Mesenchymal stem cell (in vitro differentiated cells and primary cell): ENCODE measurements around the gene SLC20A1.

ENCODE experiments used
- DNase-seq: peaks from one replicate; pipeline ENCODE4 v3.0.0-alpha.2; 2013
- H2AFZ ChIP-seq: one replicate; pipeline ENCODE4 v1.6.1; 2013; ENCODE audit warnings: low read depth, mild to moderate bottlenecking, control low read depth, inconsistent platforms, low read length, moderate library complexity
- H2AK5ac ChIP-seq: 2 replicates; pipeline ENCODE4 v1.6.1; 2013; ENCODE audit warnings: low read length, moderate library complexity, mild to moderate bottlenecking, inconsistent platforms; ENCODE audit not compliant: severe bottlenecking
- H2BK120ac ChIP-seq: one replicate; pipeline ENCODE4 v1.6.1; 2013; ENCODE audit warnings: low read depth, mild to moderate bottlenecking, inconsistent platforms, low read length, moderate library complexity
- H2BK12ac ChIP-seq, 2 experiments: one replicate each; pipeline ENCODE4 v1.6.1; 2013; ENCODE audit warnings: inconsistent platforms in 2 of 2, low read length in 2 of 2, mild to moderate bottlenecking in 2 of 2, moderate library complexity in 2 of 2, control low read depth in 1 of 2
- H2BK15ac ChIP-seq: one replicate; pipeline ENCODE4 v1.6.1; 2013; ENCODE audit warnings: mild to moderate bottlenecking, low read depth, inconsistent platforms; ENCODE audit not compliant: poor library complexity, severe bottlenecking
- H2BK5ac ChIP-seq: 2 replicates; pipeline ENCODE4 v1.6.1; 2013; ENCODE audit warnings: low read depth, mild to moderate bottlenecking, low read length, control low read depth, inconsistent platforms; ENCODE audit not compliant: poor library complexity, severe bottlenecking
- H3K14ac ChIP-seq, 2 experiments: one replicate each; pipeline ENCODE4 v1.6.1; 2013; ENCODE audit warnings: inconsistent platforms in 2 of 2, low read length in 2 of 2, control low read depth in 1 of 2, mild to moderate bottlenecking in 1 of 2, moderate library complexity in 1 of 2
- H3K18ac ChIP-seq, 2 experiments: one replicate each; pipeline ENCODE4 v1.6.1; 2013; ENCODE audit warnings: inconsistent platforms in 2 of 2, low read length in 2 of 2, control low read depth in 1 of 2, low read depth in 1 of 2, mild to moderate bottlenecking in 1 of 2
- H3K23ac ChIP-seq, 2 experiments: one replicate each; pipeline ENCODE4 v1.6.1; 2013; ENCODE audit warnings: inconsistent platforms in 2 of 2, low read length in 2 of 2, mild to moderate bottlenecking in 2 of 2, moderate library complexity in 2 of 2, control low read depth in 1 of 2
- H3K27ac ChIP-seq: 2 replicates; pipeline ENCODE4 v1.5.1; 2013; ENCODE audit warnings: mild to moderate bottlenecking, moderate library complexity, low read length, control low read depth, inconsistent platforms; ENCODE audit not compliant: poor library complexity, severe bottlenecking
- H3K27me3 ChIP-seq, 2 experiments: 2 replicates each; pipeline versions ENCODE4 v1.6.1 to v1.7.0; 2013; ENCODE audit warnings: low read length in 2 of 2, mild to moderate bottlenecking in 2 of 2, moderate library complexity in 2 of 2, control low read depth in 1 of 2, inconsistent platforms in 1 of 2; ENCODE audit not compliant: control insufficient read depth in 1 of 2, insufficient read depth in 1 of 2
- H3K36me3 ChIP-seq, 2 experiments: 2 replicates each; pipeline versions ENCODE4 v1.6.1 to v1.7.0; 2013; ENCODE audit warnings: low read length in 2 of 2, control low read depth in 1 of 2, inconsistent platforms in 1 of 2, low read depth in 1 of 2, mild to moderate bottlenecking in 1 of 2; ENCODE audit not compliant: insufficient read depth in 2 of 2, control insufficient read depth in 1 of 2
- H3K4ac ChIP-seq, 2 experiments: one replicate each; pipeline ENCODE4 v1.6.1; 2013; ENCODE audit warnings: inconsistent platforms in 2 of 2, low read length in 2 of 2, mild to moderate bottlenecking in 2 of 2, moderate library complexity in 2 of 2, control low read depth in 1 of 2, low read depth in 1 of 2
- H3K4me1 ChIP-seq: 2 replicates; pipeline ENCODE4 v1.6.1; 2013; ENCODE audit warnings: low read depth, low read length, control low read depth; ENCODE audit not compliant: control insufficient read depth, insufficient read depth
- H3K4me2 ChIP-seq: 2 replicates; pipeline ENCODE4 v1.6.1; 2013; ENCODE audit warnings: low read length, mild to moderate bottlenecking, inconsistent platforms; ENCODE audit not compliant: poor library complexity, severe bottlenecking
- H3K4me3 ChIP-seq, 2 experiments: 2 replicates each; pipeline versions ENCODE4 v1.5.1 to v1.7.0; 2013; ENCODE audit warnings: low read length in 2 of 2, mild to moderate bottlenecking in 2 of 2, control low read depth in 1 of 2, low read depth in 1 of 2; ENCODE audit not compliant: insufficient read depth in 1 of 2
- H3K79me1 ChIP-seq: replicated peaks from 2 replicates; pipeline ENCODE4 v1.6.1; 2013; ENCODE audit warnings: mild to moderate bottlenecking, control low read depth, low read length, inconsistent platforms; ENCODE audit not compliant: poor library complexity, severe bottlenecking
- H3K9ac ChIP-seq: 2 replicates; pipeline ENCODE4 v1.7.0; 2013; ENCODE audit warnings: mild to moderate bottlenecking, low read length, moderate library complexity
- H3K9me3 ChIP-seq: 2 replicates; pipeline ENCODE4 v1.7.0; 2013; ENCODE audit warnings: mild to moderate bottlenecking, low read length; ENCODE audit not compliant: control insufficient read depth
- H4K8ac ChIP-seq: one replicate; pipeline ENCODE4 v1.6.1; 2013; ENCODE audit warnings: inconsistent platforms, mild to moderate bottlenecking, low read length, moderate library complexity
- H4K91ac ChIP-seq: one replicate; pipeline ENCODE4 v1.6.1; 2013; ENCODE audit warnings: mild to moderate bottlenecking, low read length, inconsistent platforms
- WGBS: methylation state at CpG from one replicate; pipeline ENCODE4 v1.1.7; 2013; ENCODE audit warnings: mixed read lengths; 5-methylcytosine and 5-hydroxymethylcytosine counted together

SLC20A1 gene

DNA sequence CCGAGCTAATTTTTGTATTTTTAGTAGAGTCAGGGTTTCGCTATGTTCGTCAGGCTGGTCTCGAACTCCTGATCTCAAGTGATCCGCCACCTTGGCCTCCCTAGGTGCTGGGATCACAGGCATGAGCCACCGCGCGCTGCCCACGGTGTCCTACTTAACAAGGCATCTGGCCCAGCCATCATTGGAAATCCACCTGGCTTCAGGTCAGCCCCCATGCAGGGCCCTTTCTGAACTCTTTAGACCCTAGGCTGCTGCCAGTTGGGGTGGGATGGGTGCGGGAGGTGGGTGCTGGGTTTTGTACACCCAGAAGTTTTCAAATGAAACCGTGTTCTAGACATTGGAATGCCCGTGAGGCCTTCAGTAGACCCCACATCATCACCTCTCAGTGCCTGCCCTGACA, 48.4 kb downstream of the SLC20A1 start:
- Histone ChIP-seq H4K91ac (peak overlapping the region; percentile 61), H3K4me1 (peaks cover 13% of the 10 kb centered on the region), H2BK120ac (peak overlapping the region; percentile 85), H3K4me3 (no peak overlapping the region), H2BK5ac (no peak overlapping the region), H3K36me3 (no peaks in the 10 kb centered on the region), H2AFZ (no peak overlapping the region), H2BK15ac (peak overlapping the region; percentile 83), H3K79me1 (no peaks in the 10 kb centered on the region), H3K27ac (no peak overlapping the region), H3K9ac (no peak overlapping the region), H3K23ac (no peak overlapping the region), H3K18ac (no peak overlapping the region), H2AK5ac (peak overlapping the region; percentile 85), H3K27me3 (no peaks in the 10 kb centered on the region), H2BK12ac (peak overlapping the region in 1 of 2 experiments; percentile 55), H3K9me3 (no peaks in the 10 kb centered on the region), H3K4me2 (no peak overlapping the region), H3K4ac (no peak overlapping the region), H3K14ac (no peak overlapping the region), H4K8ac (no peak overlapping the region)
- 98% methylated on average over 11 of the region's 12 CpGs for WGBS
- no peak for DNase-seq

DNA sequence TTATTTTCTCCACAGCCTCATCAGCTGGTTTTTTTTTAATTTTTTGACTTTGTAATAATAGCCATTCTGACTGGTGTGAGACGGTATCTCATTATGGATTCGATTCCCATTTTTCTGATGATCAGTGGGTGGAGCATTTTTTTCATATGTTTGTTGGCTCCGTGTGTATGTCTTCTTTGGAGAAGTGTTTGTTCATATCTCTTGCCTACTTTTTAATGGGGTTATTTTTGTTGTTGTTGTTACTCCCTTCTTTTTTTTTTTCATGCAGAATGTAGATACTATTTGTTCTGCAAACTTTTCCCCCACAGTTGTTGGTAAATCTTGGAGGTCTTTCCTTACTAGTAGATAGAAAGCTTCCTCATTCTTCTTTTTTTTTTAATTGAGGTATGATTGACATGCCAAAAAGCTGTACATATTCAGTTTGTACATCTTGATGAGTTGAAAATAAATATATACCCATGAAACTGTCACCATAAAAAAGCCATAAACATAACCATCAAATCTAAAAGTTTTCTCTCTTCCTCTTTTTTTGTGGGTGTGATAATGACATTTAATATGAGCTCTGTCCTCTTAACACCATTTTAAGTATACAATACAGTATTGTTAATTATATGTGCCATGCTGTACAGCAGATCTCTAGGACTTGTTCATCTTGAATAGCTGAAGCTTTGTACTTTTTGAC, 53.2 kb downstream of the SLC20A1 start:
- Histone ChIP-seq H3K27me3 (no peaks in the 10 kb centered on the region), H3K4ac (no peak overlapping the region), H3K9me3 (no peaks in the 10 kb centered on the region), H2AFZ (no peak overlapping the region), H3K23ac (no peak overlapping the region), H3K9ac (no peak overlapping the region), H4K91ac (no peak overlapping the region), H2BK5ac (no peak overlapping the region), H3K14ac (no peak overlapping the region), H3K4me1 (no peaks in the 10 kb centered on the region), H3K4me3 (no peak overlapping the region), H2BK15ac (no peak overlapping the region), H3K4me2 (no peak overlapping the region), H4K8ac (no peak overlapping the region), H3K36me3 (no peaks in the 10 kb centered on the region), H3K27ac (no peak overlapping the region), H2BK12ac (no peak overlapping the region), H2BK120ac (no peak overlapping the region), H3K18ac (no peak overlapping the region), H2AK5ac (no peak overlapping the region), H3K79me1 (no peaks in the 10 kb centered on the region)
- WGBS: 94% methylated on average over 2 of the region's 3 CpGs
- DNase-seq: no peak

DNA sequence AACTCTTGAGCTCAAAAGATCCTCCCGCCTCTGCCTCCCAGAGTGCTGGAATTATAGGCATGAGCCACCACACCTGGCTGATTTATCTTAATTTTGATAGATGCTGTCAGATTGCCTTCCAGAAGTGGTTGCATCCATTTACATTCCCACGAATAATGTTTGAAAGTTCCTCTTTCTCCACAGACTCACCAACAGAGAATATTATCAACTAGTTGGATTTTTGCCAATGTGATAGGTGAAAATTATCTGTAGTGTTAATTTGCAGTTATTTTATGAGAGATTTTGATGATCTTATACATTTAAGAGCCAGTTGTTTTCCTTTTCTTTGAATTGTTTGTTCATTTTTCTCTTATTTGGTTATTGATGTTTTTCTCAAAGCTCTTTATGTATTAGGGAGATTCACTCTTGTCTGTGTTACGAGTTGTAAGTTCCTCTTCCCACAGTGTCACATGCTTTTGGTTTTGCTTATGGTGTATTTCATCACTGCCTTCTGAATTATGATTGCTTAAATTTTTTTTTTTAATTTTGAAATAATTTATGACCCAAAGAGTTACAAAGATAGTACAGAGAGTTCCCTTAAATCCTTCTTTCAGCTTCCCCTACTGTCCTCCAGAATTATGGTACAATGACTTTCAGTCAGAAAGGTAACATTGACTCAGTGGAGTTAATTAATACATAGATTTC, 54.4 kb downstream of the SLC20A1 start:
- H2BK5ac ChIP-seq: no peak overlapping the region
- no peak overlapping the region for H3K18ac ChIP-seq
- no peak overlapping the region for H3K14ac ChIP-seq
- no peak overlapping the region for H4K91ac ChIP-seq
- no peak overlapping the region for H3K9ac ChIP-seq
- H3K4me1 ChIP-seq: no peaks in the 10 kb centered on the region
- H3K4ac ChIP-seq: no peak overlapping the region
- no peak overlapping the region for H2BK15ac ChIP-seq
- 86% methylated on average over 1 of the region's 3 CpGs for WGBS
- H2BK120ac ChIP-seq: no peak overlapping the region
- no peak overlapping the region for H2BK12ac ChIP-seq
- no peaks in the 10 kb centered on the region for H3K36me3 ChIP-seq
- H3K27ac ChIP-seq: no peak overlapping the region
- H3K27me3 ChIP-seq: no peaks in the 10 kb centered on the region
- H2AFZ ChIP-seq: no peak overlapping the region
- no peak overlapping the region for H3K4me3 ChIP-seq
- H2AK5ac ChIP-seq: no peak overlapping the region
- no peak overlapping the region for H3K23ac ChIP-seq
- no peak overlapping the region for H4K8ac ChIP-seq
- H3K79me1 ChIP-seq: no peaks in the 10 kb centered on the region
- H3K4me2 ChIP-seq: no peak overlapping the region
- DNase-seq: no peak
- H3K9me3 ChIP-seq: no peaks in the 10 kb centered on the region

DNA sequence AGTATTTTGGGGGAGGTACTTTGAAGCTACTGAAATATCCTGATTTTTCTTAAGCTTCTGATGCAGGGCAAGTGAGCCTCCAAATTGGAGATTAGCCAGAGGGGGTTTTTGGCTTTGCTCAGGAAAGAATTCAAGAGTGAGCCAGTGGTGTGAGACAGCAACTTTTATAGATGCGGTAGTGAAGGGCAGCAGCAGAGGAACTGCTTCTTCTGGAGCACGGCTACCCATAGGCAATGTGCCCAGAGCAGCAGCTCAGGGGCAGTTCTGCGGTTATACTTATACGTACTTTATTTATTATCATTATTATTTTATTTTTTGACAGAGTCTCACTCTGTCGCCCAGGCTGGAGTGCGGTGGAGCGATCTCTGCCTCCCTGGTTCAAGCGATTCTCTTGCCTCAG, 55.3 kb downstream of the SLC20A1 start:
- H2BK5ac ChIP-seq: no peak overlapping the region
- H3K79me1 ChIP-seq: no peaks in the 10 kb centered on the region
- H3K9me3 ChIP-seq: no peaks in the 10 kb centered on the region
- 93% methylated on average over 6 of the region's 8 CpGs for WGBS
- H2BK12ac ChIP-seq: no peak overlapping the region
- no peak overlapping the region for H3K9ac ChIP-seq
- no peak overlapping the region for H2BK120ac ChIP-seq
- H3K23ac ChIP-seq: no peak overlapping the region
- no peak overlapping the region for H3K4ac ChIP-seq
- H4K91ac ChIP-seq: no peak overlapping the region
- H3K27ac ChIP-seq: no peak overlapping the region
- H3K4me3 ChIP-seq: no peak overlapping the region
- H4K8ac ChIP-seq: no peak overlapping the region
- no peaks in the 10 kb centered on the region for H3K4me1 ChIP-seq
- DNase-seq: no peak
- H2AK5ac ChIP-seq: no peak overlapping the region
- no peak overlapping the region for H2BK15ac ChIP-seq
- no peaks in the 10 kb centered on the region for H3K36me3 ChIP-seq
- no peak overlapping the region for H2AFZ ChIP-seq
- no peaks in the 10 kb centered on the region for H3K27me3 ChIP-seq
- no peak overlapping the region for H3K14ac ChIP-seq
- no peak overlapping the region for H3K18ac ChIP-seq
- no peak overlapping the region for H3K4me2 ChIP-seq
